Measurements from ENCODE around the gene SHC1. TPM values are rescaled to one million over a fixed set of nuclear protein-coding genes. Genes with fewer than 3 reads are reported as not detected.

SHC1 gene
- total RNA-seq, 2 donors from 2014 or later, result 85.0 to 97.2 TPM

- Histone ChIP-seq H3K4me1 (replicated peaks) (peaks cover 18% of the 10 kb centered on the region), H3K9me3 (no peaks in the 10 kb centered on the region), H3K36me3 (peaks cover 7 to 14% of the 10 kb centered on the region in 2 donors), H3K4me3 (peak overlapping the region; percentile 21 to 26), H3K27me3 (replicated peaks; ENCODE audit: insufficient read depth) (no peaks in the 10 kb centered on the region), H3K27ac (peak overlapping the region; percentile 80 to 87)
- DNase-seq (ENCODE audit: low spot score), result peak; percentile 84
- intact Hi-C loops (cut with DNase I), result loop anchor here (1.0 kb wide), 1 partner anchor 55 kb away; no protein-coding TSS in a partner anchor
- TF ChIP-seq CTCF (IDR thresholded peaks at IDR 0.05) (peak; percentile 94 to 100 (median 100)), POLR2AphosphoS5 (IDR thresholded peaks at IDR 0.05) (peak; percentile 93), POLR2A (IDR thresholded peaks at IDR 0.05) (peak; percentile 62)
- 4% methylated on average over 49 of the region's 49 CpGs for WGBS
Observed at GRCh38 chr1:155017041-155017945, 46.7 kb upstream of the SHC1 start.

- H3K27me3 ChIP-seq (replicated peaks; ENCODE audit: insufficient read depth), result no peaks in the 10 kb centered on the region
- peaks cover 7 to 14% of the 10 kb centered on the region in 2 donors for H3K36me3 ChIP-seq
- peak overlapping the region; percentile 80 to 87 for H3K27ac ChIP-seq
- no peaks in the 10 kb centered on the region for H3K9me3 ChIP-seq
- peaks cover 24% of the 10 kb centered on the region for H3K4me1 ChIP-seq (replicated peaks)
- WGBS, result 81% methylated on average over 22 of the region's 26 CpGs
- TF ChIP-seq POLR2A (IDR thresholded peaks at IDR 0.05), result no peak
- TF ChIP-seq POLR2AphosphoS5 (IDR thresholded peaks at IDR 0.05), result no peak
- no peak for TF ChIP-seq CTCF (IDR thresholded peaks at IDR 0.05)
- DNase-seq (ENCODE audit: low spot score), result no peak
- no peak overlapping the region for H3K4me3 ChIP-seq
- intact Hi-C loops (cut with DNase I), result no loop called here
Observed at GRCh38 chr1:155016231-155016831, 45.8 kb upstream of the SHC1 start.

GRCh38 chr1:155015527-155016230, 45.1 kb upstream of the SHC1 start:
- peaks cover 7 to 14% of the 10 kb centered on the region in 2 donors for H3K36me3 ChIP-seq
- peaks cover 29% of the 10 kb centered on the region for H3K4me1 ChIP-seq (replicated peaks)
- intact Hi-C loops (cut with DNase I), result no loop called here
- no peak overlapping the region for H3K4me3 ChIP-seq
- no peaks in the 10 kb centered on the region for H3K9me3 ChIP-seq
- peak overlapping the region in 1 of 2 donors; percentile 80 for H3K27ac ChIP-seq
- no peak for TF ChIP-seq POLR2AphosphoS5 (IDR thresholded peaks at IDR 0.05)
- no peak for TF ChIP-seq CTCF (IDR thresholded peaks at IDR 0.05)
- DNase-seq (ENCODE audit: low spot score), result no peak
- H3K27me3 ChIP-seq (replicated peaks; ENCODE audit: insufficient read depth), result no peaks in the 10 kb centered on the region
- WGBS, result 77% methylated on average over 16 of the region's 16 CpGs

- intact Hi-C loops (cut with DNase I), result no loop called here
- Histone ChIP-seq H3K27ac (no peak overlapping the region), H3K4me3 (no peak overlapping the region), H3K36me3 (peaks cover 7 to 14% of the 10 kb centered on the region in 2 donors), H3K9me3 (no peaks in the 10 kb centered on the region), H3K27me3 (replicated peaks; ENCODE audit: insufficient read depth) (no peaks in the 10 kb centered on the region), H3K4me1 (replicated peaks) (peaks cover 37% of the 10 kb centered on the region)
- no peak for DNase-seq (ENCODE audit: low spot score)
- 91% methylated on average over 31 of the region's 31 CpGs for WGBS
- TF ChIP-seq POLR2A (IDR thresholded peaks at IDR 0.05), result no peak
- no peak for TF ChIP-seq POLR2AphosphoS5 (IDR thresholded peaks at IDR 0.05)
- TF ChIP-seq CTCF (IDR thresholded peaks at IDR 0.05), result no peak
Observed at GRCh38 chr1:155014709-155015508, 44.4 kb upstream of the SHC1 start.

Measured in prostate gland (tissue), 2 donors.